Heart left ventricle (tissue), 16 donors: Measurements from ENCODE around the gene FBXO30. TPM values are rescaled to one million over a fixed set of nuclear protein-coding genes. Genes with fewer than 3 reads are reported as not detected.

Source experiments
- ATAC-seq, 4 donors: fragments of 200-7000 bp; cut with Tn5 transposase; one replicate each; pipeline ENCODE4 v1.9.1; 2020 to 2022; ENCODE audit warnings: moderate library complexity in 4 of 4, mild to moderate bottlenecking in 3 of 4, moderate number of reproducible peaks in 1 of 4
- DNase-seq, 5 donors: peaks; one replicate each; pipeline ENCODE4 v3.0.0-alpha.2; 2020
- H3K27ac ChIP-seq, 12 donors: fragments of 200-600 bp; sonication (generic) in 4 of 12; one replicate each; pipeline versions ENCODE4 v1.5.0 to v1.8.0; 2016 to 2022; ENCODE audit warnings: mild to moderate bottlenecking in 2 of 12
- H3K27me3 ChIP-seq, 9 donors: fragments of 200-600 bp; sonication (generic) in 2 of 9; one replicate each; pipeline versions ENCODE4 v1.5.1 to v1.8.0; 2016 to 2022; ENCODE audit warnings: mild to moderate bottlenecking in 3 of 9
- H3K36me3 ChIP-seq, 9 donors: fragments of 200-600 bp; sonication (generic) in 2 of 9; one replicate each; pipeline versions ENCODE4 v1.5.0 to v1.8.0; 2018 to 2022; ENCODE audit warnings: mild to moderate bottlenecking in 2 of 9
- H3K4me1 ChIP-seq, 12 donors: fragments of 200-600 bp; sonication (generic) in 4 of 12; one replicate each; pipeline versions ENCODE4 v1.5.0 to v1.8.0; 2016 to 2022; ENCODE audit warnings: mild to moderate bottlenecking in 3 of 12
- H3K4me3 ChIP-seq, 12 donors: fragments of 200-600 bp; sonication (generic) in 4 of 12; one replicate each; pipeline versions ENCODE4 v1.5.0 to v1.8.0; 2017 to 2022; ENCODE audit warnings: mild to moderate bottlenecking in 9 of 12, moderate library complexity in 4 of 12
- H3K9me3 ChIP-seq, 12 donors: fragments of 200-600 bp; sonication (generic) in 4 of 12; one replicate each; pipeline versions ENCODE4 v1.5.0 to v1.8.0; 2016 to 2022; ENCODE audit warnings: mild to moderate bottlenecking in 1 of 12
- CTCF ChIP-seq, 12 donors: fragments of 200-600 bp; sonication (generic) in 4 of 12; IDR thresholded peaks; one replicate each; pipeline versions ENCODE4 v1.5.0 to v1.8.0; 2018 to 2022; ENCODE audit warnings: antibody characterized with exemption in 12 of 12, mild to moderate bottlenecking in 5 of 12
- POLR2A ChIP-seq, 2 donors: fragments of 450-650 bp; IDR thresholded peaks; one replicate each; pipeline ENCODE4 v1.6.1; 2017; ENCODE audit warnings: antibody characterized with exemption in 2 of 2, mild to moderate bottlenecking in 2 of 2, moderate library complexity in 2 of 2
- WGBS, 4 donors: extraction: QIAGEN DNeasy Blood & Tissue Kit in 2 of 4; methylation state at CpG; one replicate each; pipeline versions ENCODE4 v1.1.5 to v1.1.7; 2013 to 2018; 5-methylcytosine and 5-hydroxymethylcytosine counted together
- intact Hi-C, 10 donors: fragments of 100-400 bp; cut with DNase I; formaldehyde crosslinking; loops; one replicate each; pipeline versions ENCODE4 v1.11.1 to v1.14.2; 2022
- polyA plus RNA-seq, 2 donors: library from polyadenylated mRNA; stranded (reverse); fragments of 200-250 nt; gene quantifications; one replicate each; pipeline ENCODE4 v1.2.3, GENCODE V29; 2013
- total RNA-seq, 9 donors: library from RNA; depleted of rRNA in 2 of 9; stranded (reverse); fragments of >200 nt in 2 of 9; fragmentation: NEBNext Ultra II Directional in 3 of 9; extraction: Animal tissue kit (Norgen Biotek cat#: 25700) in 3 of 9; gene quantifications; one replicate each; pipeline versions ENCODE4 v1.1.0 to v1.2.4, GENCODE V29; 2016 to 2023
- donor health status: ischemic (EF 13 %, LVEDD 7.1; RV severe dilation, severe dysfunction).
- donor health status: healthy with polysubstance abuse.
- donor health status: DM: no; HTN: yes; CAD: no.
- donor health status: DM: no; HTN: no; CAD: no.
- donor health status: ischemic (EF 25% LVEDD 6.9; RV normal size, moderate dysfunction).
- donor health status: ischemic (EF 25% LVEDD 5.7; RV mildly dilated, moderate dysfunction).
- donor health status: healthy.
- donor health status: DM: yes; HTN: yes; CAD: no.
- donor health status: ischemic (EF 35%, LVEDD 5.7; RV mildly dilated, moderate dysfunction).
- donor health status: nonischemic (EF 11% LVEDD 7.7; RV severe dilation, severe dysfunction).
- donor health status: DM: yes; HTN: yes; CAD: no.
- donor health status: PGD.
- donor health status: ischemic (EF 29% LVEDD 5.4; RV normal size, mild dysfunction).
- donor health status: nonischemic (EF 23%, LVEDD 6.1; RV moderate dilation, normal function).

Gene FBXO30
- total and polyA plus RNA-seq, 11 donors: 7.0 to 17.1 (median 13.7) TPM

GRCh38 chr6:145838305-145838704, 23.7 kb upstream of the FBXO30 start:
- peaks cover 0 to 6% (median 0%) of the 10 kb centered on the region in 12 donors for H3K4me1 ChIP-seq
- WGBS, 4 donors: 94 to 100% (median 98%) methylated on average over 1 of the region's 1 CpG
- no peak overlapping the region for H3K27ac ChIP-seq
- no peaks in the 10 kb centered on the region for H3K27me3 ChIP-seq
- TF ChIP-seq POLR2A (IDR thresholded peaks at IDR 0.05) (no peak), CTCF (IDR thresholded peaks at IDR 0.05) (no peak)
- no peak for DNase-seq
- ATAC-seq: no peak
- H3K36me3 ChIP-seq: no peaks in the 10 kb centered on the region
- no peaks in the 10 kb centered on the region for H3K9me3 ChIP-seq
- intact Hi-C loops: no loop called here
- no peak overlapping the region for H3K4me3 ChIP-seq

- TF ChIP-seq CTCF (IDR thresholded peaks at IDR 0.05) (no peak), POLR2A (IDR thresholded peaks at IDR 0.05) (no peak)
- no peak for ATAC-seq
- H3K9me3 ChIP-seq: no peaks in the 10 kb centered on the region
- H3K27ac ChIP-seq: no peak overlapping the region
- no peaks in the 10 kb centered on the region for H3K27me3 ChIP-seq
- DNase-seq: no peak
- H3K4me1 ChIP-seq: no peaks in the 10 kb centered on the region
- no peak overlapping the region for H3K4me3 ChIP-seq
- intact Hi-C loops: no loop called here
- WGBS, 4 donors: 97 to 100% (median 100%) methylated on average over 1 of the region's 1 CpG
- no peaks in the 10 kb centered on the region for H3K36me3 ChIP-seq
These were observed 22.2 kb upstream of the FBXO30 start for GRCh38 chr6:145836772-145837171.

- WGBS, 4 donors: 81 to 89% (median 85%) methylated on average over 2 of the region's 2 CpGs
- no peak for ATAC-seq
These were observed 21.6 kb upstream of the FBXO30 start for GRCh38 chr6:145836170-145836569.

GRCh38 chr6:145830612-145831011, 16.0 kb upstream of the FBXO30 start:
- H3K27ac ChIP-seq: no peak overlapping the region
- intact Hi-C loops: no loop called here
- H3K4me3 ChIP-seq: no peak overlapping the region
- ATAC-seq: no peak
- no peak for TF ChIP-seq POLR2A (IDR thresholded peaks at IDR 0.05)
- no peak for TF ChIP-seq CTCF (IDR thresholded peaks at IDR 0.05)
- H3K36me3 ChIP-seq: no peaks in the 10 kb centered on the region
- peaks cover 0 to 12% (median 5%) of the 10 kb centered on the region in 12 donors for H3K4me1 ChIP-seq
- no peaks in the 10 kb centered on the region for H3K9me3 ChIP-seq
- no peaks in the 10 kb centered on the region for H3K27me3 ChIP-seq
- DNase-seq: no peak

More at GRCh38 chr6:145836170-145836569, 21.6 kb upstream of the FBXO30 start:
- no peaks in the 10 kb centered on the region for H3K9me3 ChIP-seq
- no peak overlapping the region for H3K27ac ChIP-seq
- intact Hi-C loops: no loop called here
- DNase-seq: no peak
- H3K27me3 ChIP-seq: no peaks in the 10 kb centered on the region
- no peaks in the 10 kb centered on the region for H3K4me1 ChIP-seq
- no peaks in the 10 kb centered on the region for H3K36me3 ChIP-seq
- TF ChIP-seq POLR2A (IDR thresholded peaks at IDR 0.05) (no peak), CTCF (IDR thresholded peaks at IDR 0.05) (no peak)
- H3K4me3 ChIP-seq: no peak overlapping the region
